Heart right ventricle (tissue), 16 donors: ENCODE results near the gene TRMT2A. TPM values are rescaled to one million over a fixed set of nuclear protein-coding genes. Genes with fewer than 3 reads are reported as not detected.

Source experiments
- ATAC-seq, 8 donors: fragments of 200-7000 bp; cut with Tn5 transposase; one replicate each; pipeline ENCODE4 v1.9.1; 2020; ENCODE audit warnings: mild to moderate bottlenecking in 8 of 8, moderate library complexity in 8 of 8, moderate number of reproducible peaks in 1 of 8
- DNase-seq, 2 donors: peaks; one replicate each; pipeline ENCODE4 v3.0.0-alpha.2; 2020
- H3K27ac ChIP-seq, 10 donors: fragments of 200-600 bp; sonication (generic) in 2 of 10; one replicate each; pipeline versions ENCODE4 v1.5.0 to v1.8.0; 2020 to 2022; ENCODE audit warnings: mild to moderate bottlenecking in 3 of 10
- H3K27me3 ChIP-seq, 7 donors: fragments of 200-600 bp; one replicate each; pipeline ENCODE4 v1.8.0; 2021 to 2022; ENCODE audit warnings: mild to moderate bottlenecking in 2 of 7
- H3K36me3 ChIP-seq, 9 donors: fragments of 200-600 bp; sonication (generic) in 1 of 9; one replicate each; pipeline versions ENCODE4 v1.5.0 to v1.8.0; 2020 to 2022; ENCODE audit warnings: mild to moderate bottlenecking in 2 of 9
- H3K4me1 ChIP-seq, 9 donors: fragments of 200-600 bp; sonication (generic) in 1 of 9; one replicate each; pipeline versions ENCODE4 v1.5.0 to v1.8.0; 2020 to 2022; ENCODE audit warnings: mild to moderate bottlenecking in 4 of 9
- H3K4me3 ChIP-seq, 10 donors: fragments of 200-600 bp; sonication (generic) in 2 of 10; one replicate each; pipeline versions ENCODE4 v1.5.0 to v1.8.0; 2020 to 2022; ENCODE audit warnings: mild to moderate bottlenecking in 7 of 10, moderate library complexity in 2 of 10
- H3K9me3 ChIP-seq, 11 donors: fragments of 200-600 bp in 10 of 11; sonication (generic) in 2 of 11; one replicate each; pipeline versions ENCODE4 v1.5.0 to v1.8.0; 2013 to 2022; ENCODE audit warnings: mild to moderate bottlenecking in 2 of 11, control low read depth in 1 of 11, moderate library complexity in 1 of 11
- WGBS, 2 donors: extraction: QIAGEN DNeasy Blood & Tissue Kit; methylation state at CpG; one replicate each; pipeline ENCODE4 v1.1.7; 2013; ENCODE audit warnings: inconsistent platforms in 1 of 2; 5-methylcytosine and 5-hydroxymethylcytosine counted together
- intact Hi-C, 10 donors: fragments of 100-400 bp; cut with DNase I; formaldehyde crosslinking; loops; one replicate each; pipeline versions ENCODE4 v1.11.1 to v1.14.2; 2022
- polyA plus RNA-seq, 2 donors: library from polyadenylated mRNA; stranded (reverse); fragments of 200-250 nt; gene quantifications; one replicate each; pipeline ENCODE4 v1.2.3, GENCODE V29; 2013
- total RNA-seq, 10 donors: library from RNA; stranded (reverse); fragmentation: NEBNext Ultra II Directional in 3 of 10; extraction: Animal tissue kit (Norgen Biotek cat#: 25700) in 3 of 10; gene quantifications; one replicate each; pipeline versions ENCODE4 v1.2.1 to v1.2.4, GENCODE V29; 2021 to 2023
- TF ChIP-seq, protein P1 (sequence below), 9 donors: fragments of 200-600 bp; sonication (generic) in 2 of 9; IDR thresholded peaks; one replicate each; pipeline versions ENCODE4 v1.5.0 to v1.8.0; 2021 to 2022; ENCODE audit warnings: antibody characterized with exemption in 9 of 9, mild to moderate bottlenecking in 5 of 9, moderate library complexity in 1 of 9
- donor health status: Arrhythmogenic right ventricular cardiomyopathy.
- donor health status: ischemic (EF 13 %, LVEDD 7.1; RV severe dilation, severe dysfunction).
- donor health status: healthy with polysubstance abuse.
- donor health status: DM: no; HTN: yes; CAD: no.
- donor health status: DM: no; HTN: no; CAD: no.
- donor health status: ischemic (EF 25% LVEDD 6.9; RV normal size, moderate dysfunction).
- donor health status: ischemic (EF 25% LVEDD 5.7; RV mildly dilated, moderate dysfunction).
- donor health status: healthy.
- donor health status: DM: yes; HTN: yes; CAD: no.
- donor health status: Ischemic cardiomyopathy.
- donor health status: ischemic (EF 35%, LVEDD 5.7; RV mildly dilated, moderate dysfunction).
- donor health status: nonischemic (EF 11% LVEDD 7.7; RV severe dilation, severe dysfunction).
- donor health status: DM: yes; HTN: yes; CAD: no.
- donor health status: PGD.
- donor health status: ischemic (EF 29% LVEDD 5.4; RV normal size, mild dysfunction).
- donor health status: nonischemic (EF 23%, LVEDD 6.1; RV moderate dilation, normal function).

The TRMT2A gene
- total and polyA plus RNA-seq, 12 donors: 18.4 to 58.2 (median 26.0) TPM

GRCh38 chr22:20116376-20116950 is 563 bp downstream of the TRMT2A start:
- 14 to 15% methylated on average over 27 of the region's 27 CpGs for WGBS, 2 donors
- intact Hi-C loops: loop anchor here in 3 of 10 donors (2.0 to 10.0 kb wide), 4 partner anchors 38 to 152 kb away; partner anchors contain the start of gene TANGO2 (in 1 of the 3)
- DNase-seq: peak; percentile 35 to 43
- Histone ChIP-seq H3K27me3 (no peaks in the 10 kb centered on the region), H3K4me3 (peak overlapping the region; percentile 57 to 99 (median 82)), H3K9me3 (no peaks in the 10 kb centered on the region), H3K36me3 (peaks cover 0 to 75% (median 41%) of the 10 kb centered on the region in 9 donors), H3K27ac (peak overlapping the region in 9 of 10 donors; percentile 84 to 93 (median 89)), H3K4me1 (peaks cover 21 to 61% (median 38%) of the 10 kb centered on the region in 9 donors)
- peak in 7 of 8 donors; percentile 0 to 25 (median 2) for ATAC-seq
- TF ChIP-seq, protein P1, sequence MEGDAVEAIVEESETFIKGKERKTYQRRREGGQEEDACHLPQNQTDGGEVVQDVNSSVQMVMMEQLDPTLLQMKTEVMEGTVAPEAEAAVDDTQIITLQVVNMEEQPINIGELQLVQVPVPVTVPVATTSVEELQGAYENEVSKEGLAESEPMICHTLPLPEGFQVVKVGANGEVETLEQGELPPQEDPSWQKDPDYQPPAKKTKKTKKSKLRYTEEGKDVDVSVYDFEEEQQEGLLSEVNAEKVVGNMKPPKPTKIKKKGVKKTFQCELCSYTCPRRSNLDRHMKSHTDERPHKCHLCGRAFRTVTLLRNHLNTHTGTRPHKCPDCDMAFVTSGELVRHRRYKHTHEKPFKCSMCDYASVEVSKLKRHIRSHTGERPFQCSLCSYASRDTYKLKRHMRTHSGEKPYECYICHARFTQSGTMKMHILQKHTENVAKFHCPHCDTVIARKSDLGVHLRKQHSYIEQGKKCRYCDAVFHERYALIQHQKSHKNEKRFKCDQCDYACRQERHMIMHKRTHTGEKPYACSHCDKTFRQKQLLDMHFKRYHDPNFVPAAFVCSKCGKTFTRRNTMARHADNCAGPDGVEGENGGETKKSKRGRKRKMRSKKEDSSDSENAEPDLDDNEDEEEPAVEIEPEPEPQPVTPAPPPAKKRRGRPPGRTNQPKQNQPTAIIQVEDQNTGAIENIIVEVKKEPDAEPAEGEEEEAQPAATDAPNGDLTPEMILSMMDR (IDR thresholded peaks at IDR 0.05): no peak

DNA sequence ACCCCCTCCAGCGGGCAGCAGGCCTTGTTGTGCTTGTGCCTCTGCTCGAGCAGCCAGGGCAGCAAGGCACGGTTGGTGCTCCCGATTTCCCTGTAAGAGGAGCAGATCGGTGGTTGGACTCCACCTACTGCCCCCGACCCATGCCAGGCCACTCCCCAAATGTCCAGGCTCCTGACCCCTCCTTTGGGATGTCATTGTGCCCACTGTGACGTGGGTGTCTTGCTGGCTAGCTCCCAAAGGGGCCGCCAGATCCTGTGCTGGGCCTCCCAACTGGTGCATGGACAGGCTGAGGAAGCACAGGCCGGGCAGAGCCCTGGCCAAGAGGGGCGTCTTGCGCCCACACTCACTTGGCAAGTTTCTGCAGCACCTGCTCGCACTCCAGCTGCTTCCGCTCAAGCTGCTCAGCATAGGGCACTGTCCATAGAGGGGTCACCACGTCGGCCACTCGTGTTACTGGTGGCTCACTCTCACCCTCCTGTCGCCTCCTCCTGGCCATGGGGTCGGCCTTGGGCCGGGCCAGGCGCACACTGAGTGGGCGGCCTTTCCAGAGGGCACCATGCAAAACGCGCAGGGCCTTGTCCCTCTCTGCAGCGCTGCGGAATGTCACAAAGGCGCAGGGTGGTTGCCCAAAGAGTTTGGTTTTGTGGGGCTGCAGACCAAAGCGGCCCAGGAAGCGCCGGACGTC is 1.2 kb downstream of the TRMT2A start, which contains the start of gene RANBP1:
Gene RANBP1 (plus strand): TSS at position 414 of the 685 bp plus-strand sequence. CDS start 81 bp downstream, at position 495.
- TF ChIP-seq, protein P1 (IDR thresholded peaks at IDR 0.05): no peak
- intact Hi-C loops: loop anchor here in 3 of 10 donors (2.0 to 10.0 kb wide), 4 partner anchors 37 to 151 kb away; partner anchors contain the start of gene TANGO2 (in 1 of the 3)
- Histone ChIP-seq H3K4me3 (peak within 1 kb of the TSS; percentile 57 to 99 (median 82)), H3K4me1 (peaks cover 21 to 57% (median 38%) of the 10 kb centered on the region in 9 donors), H3K27me3 (no peaks in the 10 kb centered on the region), H3K9me3 (no peaks in the 10 kb centered on the region), H3K27ac (peak within 1 kb of the TSS in 9 of 10 donors; percentile 84 to 93 (median 89)), H3K36me3 (peaks cover 0 to 75% (median 41%) of the 10 kb centered on the region in 9 donors)
- peak in 1 of 8 donors; percentile 0 for ATAC-seq
- DNase-seq: peak in 1 of 2 donors; percentile 20
- 74 to 76% methylated on average over 30 of the region's 30 CpGs for WGBS, 2 donors

DNA sequence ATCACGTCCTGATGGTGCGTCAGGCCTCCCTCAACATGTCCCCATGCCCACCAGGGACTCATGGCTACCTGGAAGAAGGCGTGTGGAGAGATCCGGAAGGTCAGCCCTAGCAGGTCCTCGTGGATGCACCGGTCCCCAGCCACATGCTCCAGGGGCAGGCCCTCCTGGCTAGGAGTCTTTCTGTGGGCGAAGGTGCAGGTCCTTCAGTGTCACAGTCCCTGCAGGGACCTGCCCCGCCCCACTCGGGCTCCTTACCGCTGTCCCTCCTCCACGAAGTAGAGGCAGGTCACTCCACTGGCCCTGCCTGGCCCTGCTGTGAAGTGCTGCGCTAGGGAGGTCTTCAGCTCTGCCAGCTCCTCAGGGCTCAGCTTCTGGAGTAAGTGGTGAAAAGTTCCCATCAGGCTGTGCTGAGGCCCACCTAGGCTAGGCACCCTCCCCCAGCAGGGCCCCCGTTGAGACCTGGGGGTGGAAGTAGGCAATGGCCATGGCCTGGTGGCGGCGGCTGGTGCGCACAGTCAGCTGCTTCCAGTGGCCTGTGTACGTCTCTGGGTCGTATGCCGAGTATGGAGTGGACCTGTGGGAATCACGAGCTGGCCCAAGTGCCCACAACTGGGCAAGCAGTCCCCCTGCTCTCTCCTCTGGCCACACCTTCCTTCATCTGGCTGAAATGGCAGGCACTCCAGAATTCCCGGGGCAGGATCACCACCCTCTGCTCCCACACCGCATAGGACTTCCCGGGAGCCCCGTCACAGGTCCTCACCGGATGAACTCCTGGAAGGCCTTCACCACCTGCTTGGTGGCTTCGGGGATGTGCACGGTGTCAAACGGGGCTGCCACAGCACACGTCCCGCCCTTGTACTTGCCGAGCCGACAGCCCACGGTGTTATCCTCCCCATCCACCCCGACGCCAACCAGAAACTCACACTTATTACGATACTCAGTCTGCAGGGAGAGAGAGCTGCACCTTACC is 2.2 kb downstream of the TRMT2A start:
- peaks cover 21 to 49% (median 32%) of the 10 kb centered on the region in 9 donors for H3K4me1 ChIP-seq
- no peaks in the 10 kb centered on the region for H3K9me3 ChIP-seq
- WGBS, 2 donors: 88 to 89% methylated on average over 36 of the region's 36 CpGs
- no peak overlapping the region for H3K27ac ChIP-seq
- TF ChIP-seq, protein P1 (IDR thresholded peaks at IDR 0.05): no peak
- no peaks in the 10 kb centered on the region for H3K27me3 ChIP-seq
- intact Hi-C loops: loop anchor here in 3 of 10 donors (5.0 to 10.0 kb wide), 3 partner anchors 37 to 150 kb away; partner anchors contain the start of gene TANGO2 (in 1 of the 3)
- peaks cover 0 to 75% (median 34%) of the 10 kb centered on the region in 9 donors for H3K36me3 ChIP-seq
- H3K4me3 ChIP-seq: no peak overlapping the region
- ATAC-seq (no peak), DNase-seq (peak in 1 of 2 donors; percentile 11)
